ENCODE data around the gene HCRTR2.

The HCRTR2 gene

GRCh38 chr6:55320696-55321086 lies 146.4 kb downstream of the HCRTR2 start:
- no peak for DNase-seq (ENCODE audit: low read depth, low spot score)

- no peak for DNase-seq (ENCODE audit: low read depth, low spot score)
These were observed 152.9 kb downstream of the HCRTR2 start, which contains the start of gene GFRAL for GRCh38 chr6:55327169-55327568. Gene GFRAL (plus strand): TSS chr6:55327469. CDS start chr6:55327555, 86 bp downstream.

Data from iPS DF 19.7 (cell line).